ENCODE results near the gene KLRC4. TPM values are rescaled to one million over a fixed set of nuclear protein-coding genes. Genes with fewer than 3 reads are reported as not detected.
"Not testable (repeated sequence)": the region's sequence is repeated elsewhere in the genome, so short reads cannot be mapped to it uniquely, and the experiment has no call there.

KLRC4 gene
- total RNA-seq, 1 donor from 2014 or later: not detected

DNA sequence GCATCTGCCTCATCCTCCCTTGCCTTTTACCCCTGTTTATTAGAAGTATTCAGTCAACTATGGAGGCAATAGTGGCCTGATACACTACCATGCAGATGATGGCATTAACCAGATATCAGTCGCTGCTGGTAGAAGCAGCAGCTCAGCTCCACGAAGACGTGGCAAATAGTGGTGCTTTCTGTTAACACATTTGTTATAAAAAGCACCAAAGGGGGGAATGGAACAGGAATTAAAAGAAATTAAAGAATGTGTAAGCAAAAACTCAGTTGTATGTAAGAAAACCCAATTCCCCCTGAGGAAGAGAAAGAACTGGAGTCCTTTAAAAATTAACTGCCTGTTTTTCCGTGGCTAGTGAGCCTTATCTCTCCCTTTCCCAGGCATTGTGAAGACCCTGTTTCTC lies 41.8 kb downstream of the KLRC4 start:
- not testable (repeated sequence) for DNase-seq

GRCh38 chr12:10366875-10367274 lies 42.7 kb downstream of the KLRC4 start:
- DNase-seq: peak; percentile 50

DNA sequence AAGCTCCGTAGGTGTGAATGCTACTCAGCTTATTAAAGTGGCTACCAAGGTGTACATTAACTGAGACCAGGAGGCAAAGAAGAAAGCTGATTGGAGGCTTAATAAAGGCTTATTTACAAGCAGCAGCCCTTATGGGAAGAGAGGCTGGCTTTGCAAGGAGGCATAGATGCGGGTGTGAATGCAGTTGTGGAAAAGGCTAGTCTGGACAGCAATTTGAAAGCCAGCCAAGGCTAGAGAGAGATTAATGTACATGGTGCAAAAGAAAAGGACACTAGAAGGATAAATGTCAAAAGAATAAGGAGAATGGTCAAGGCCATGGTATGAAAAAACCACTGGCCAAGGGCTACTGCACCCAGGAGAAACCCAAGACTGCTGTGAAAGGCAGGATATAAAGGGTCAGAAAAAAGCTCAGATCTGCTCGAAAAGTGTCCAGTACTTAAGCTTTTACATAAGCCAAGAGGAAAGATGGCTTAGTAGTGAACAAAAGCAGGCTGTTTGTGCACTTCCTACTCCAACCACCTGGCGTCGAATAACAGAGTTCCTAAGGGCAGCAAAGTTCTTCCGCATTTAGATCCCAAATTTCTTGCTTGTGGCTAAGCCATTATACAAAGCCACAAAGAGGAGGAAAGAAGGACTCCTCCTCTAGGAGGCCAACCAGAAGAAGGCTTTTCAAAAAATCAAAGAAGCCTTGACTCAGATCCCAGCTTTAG lies 43.7 kb downstream of the KLRC4 start:
- DNase-seq: peak; percentile 38

GRCh38 chr12:10364815-10365622 lies 44.5 kb downstream of the KLRC4 start:
- peak; percentile 92 for DNase-seq

- DNase-seq: peak; percentile 76
Measured at GRCh38 chr12:10363914-10364814, 45.4 kb downstream of the KLRC4 start.

DNA sequence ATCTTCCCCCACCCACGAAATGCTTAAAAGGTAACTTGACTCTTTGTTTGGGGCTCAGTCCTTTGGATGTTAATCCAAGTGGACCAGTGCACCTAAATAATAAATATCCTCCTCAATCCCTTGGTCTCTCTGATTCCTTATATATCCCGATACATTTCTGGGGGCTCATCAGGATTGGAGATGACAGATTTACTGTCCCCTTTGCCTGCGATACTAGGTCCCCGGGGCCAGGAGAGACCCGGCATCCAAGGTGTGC lies 46.0 kb downstream of the KLRC4 start:
- DNase-seq: peak; percentile 29

DNA sequence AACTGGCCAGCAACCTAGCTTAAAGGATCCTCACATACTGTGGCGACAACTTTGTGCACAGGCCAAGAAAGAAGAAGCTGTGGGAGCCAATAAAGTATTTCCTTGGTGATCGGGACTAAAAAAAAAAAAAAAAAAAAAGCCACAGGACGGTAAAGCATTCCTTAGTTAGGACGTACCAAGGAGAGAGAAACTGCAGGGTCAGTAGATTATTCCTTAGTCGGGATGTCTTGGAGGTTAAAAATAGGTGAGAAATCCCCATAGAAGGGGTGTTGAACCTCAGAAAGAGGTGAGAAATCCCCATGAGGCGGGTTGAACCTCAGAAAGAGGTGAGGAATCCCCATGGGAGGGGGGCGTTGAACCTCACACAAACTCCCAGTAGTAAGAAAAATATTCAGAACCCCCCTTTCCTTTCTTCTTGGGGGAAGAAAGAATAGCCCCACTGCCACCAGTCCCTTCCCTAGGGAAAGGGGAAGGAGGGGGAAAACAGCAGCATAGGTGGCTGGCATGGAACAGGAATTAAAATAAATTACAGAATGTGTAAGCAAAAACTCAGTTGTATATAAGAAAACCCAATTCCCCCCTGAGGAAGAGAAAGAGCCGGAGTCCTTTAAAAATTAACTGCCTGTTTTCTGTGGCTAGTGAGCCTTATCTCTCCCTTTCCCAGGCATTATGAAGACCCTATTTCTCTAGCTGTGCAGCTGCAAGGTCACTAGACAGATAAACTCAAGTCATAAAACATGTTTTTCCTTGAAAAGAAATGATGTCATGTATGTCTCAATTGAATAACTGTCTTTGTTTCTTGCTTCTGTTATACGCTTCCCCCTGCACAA lies 46.5 kb downstream of the KLRC4 start:
- DNase-seq: peak; percentile 5

DNA sequence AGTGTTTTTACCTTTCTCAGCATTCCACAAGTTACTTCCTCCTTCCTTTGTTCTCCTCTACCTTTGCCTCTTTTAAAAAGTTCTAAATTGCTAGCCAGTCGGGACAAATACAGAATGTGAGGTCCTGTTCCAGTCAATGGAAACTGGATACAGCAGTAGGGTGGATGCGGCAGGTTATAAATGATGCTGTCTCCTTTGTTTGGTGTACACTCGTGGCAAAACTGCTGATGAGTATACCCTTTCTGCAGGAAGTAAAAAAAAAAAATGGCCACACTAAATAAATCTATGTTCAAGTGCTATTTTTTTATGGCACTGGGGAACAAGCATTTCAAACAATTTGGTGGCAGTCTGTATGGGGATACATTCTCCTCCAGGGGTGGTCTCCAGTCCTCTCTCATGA lies 47.2 kb downstream of the KLRC4 start:
- DNase-seq: no peak

- peak; percentile 31 for DNase-seq
Measured at GRCh38 chr12:10361622-10362021, 47.9 kb downstream of the KLRC4 start.

DNA sequence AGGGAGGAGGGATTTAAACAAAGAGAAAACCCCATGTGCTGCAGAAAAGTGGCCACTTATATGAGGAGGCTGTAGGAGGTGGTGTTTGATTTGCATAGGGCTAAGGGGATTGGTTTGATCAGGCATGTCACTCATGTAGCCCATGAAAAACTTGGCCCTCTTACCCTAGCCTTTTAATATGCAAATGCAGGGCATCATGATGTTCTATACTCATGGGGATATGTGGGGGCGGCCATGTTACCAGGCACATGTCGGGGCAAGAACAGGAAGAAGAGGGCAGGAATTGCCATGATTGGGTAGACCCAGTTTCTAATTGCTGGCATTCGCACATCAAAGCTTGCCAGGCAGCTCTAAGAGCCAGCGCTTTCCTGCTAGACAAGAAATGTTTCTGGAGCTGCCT lies 48.5 kb downstream of the KLRC4 start:
- DNase-seq: no peak

GRCh38 chr12:10358969-10359368 lies 50.6 kb downstream of the KLRC4 start:
- DNase-seq: no peak

GRCh38 chr12:10358131-10358530 lies 51.4 kb downstream of the KLRC4 start:
- DNase-seq: no peak

Other genes with a start within 250 kb of the KLRC4 start
- 1.2 TPM for gene OLR1, start 237.6 kb downstream of the KLRC4 start, total RNA-seq
- not detected for gene TMEM52B, start 230.7 kb downstream of the KLRC4 start, total RNA-seq
- gene GABARAPL1, start 196.9 kb downstream of the KLRC4 start, total RNA-seq: 76.4 TPM
- 0.31 TPM for gene KLRD1, start 101.9 kb downstream of the KLRC4 start, total RNA-seq
- gene KLRK1, start 19.7 kb downstream of the KLRC4 start, total RNA-seq: 1.7 TPM
- 0.41 TPM for gene KLRC3, start 10.8 kb upstream of the KLRC4 start, total RNA-seq
- gene KLRC2, start 26.3 kb upstream of the KLRC4 start, total RNA-seq: not detected
- gene KLRC1, start 43.6 kb upstream of the KLRC4 start, total RNA-seq: 0.72 TPM
- gene EIF2S3B, start 96.1 kb upstream of the KLRC4 start, total RNA-seq: 1.2 TPM
- gene MAGOHB, start 203.9 kb upstream of the KLRC4 start, total RNA-seq: 25.5 TPM

Data from tongue (tissue), 2 donors.